GM19099 (cell line): ENCODE results near the gene CXCL5.

Source experiments
- POLR2A ChIP-seq: IDR thresholded peaks from 3 replicates; pipeline ENCODE4 v1.6.1; 2011; ENCODE audit warnings: low read depth; ENCODE audit not compliant: insufficient read length; ENCODE audit errors: extremely low read depth

The CXCL5 gene

GRCh38 chr4:73998040-73999011, at the start of gene CXCL5:
TSS of gene CXCL5 (minus strand) at chr4:73998677. CDS start at chr4:73998581, 96 bp downstream.
- TF ChIP-seq POLR2A = no peak

GRCh38 chr4:74047152-74047551, 48.7 kb upstream of the CXCL5 start:
- TF ChIP-seq POLR2A = no peak

- TF ChIP-seq POLR2A = no peak
Observed at GRCh38 chr4:74045772-74046171, 47.3 kb upstream of the CXCL5 start.

- no peak for TF ChIP-seq POLR2A
Observed at GRCh38 chr4:74045247-74045646, 46.8 kb upstream of the CXCL5 start.

GRCh38 chr4:74044677-74045076, 46.2 kb upstream of the CXCL5 start:
- no peak for TF ChIP-seq POLR2A

- TF ChIP-seq POLR2A = no peak
Observed at GRCh38 chr4:74042681-74043080, 44.2 kb upstream of the CXCL5 start.

GRCh38 chr4:74041418-74041817, 42.9 kb upstream of the CXCL5 start:
- no peak for TF ChIP-seq POLR2A

- no peak for TF ChIP-seq POLR2A
Observed at GRCh38 chr4:74039315-74039763, 40.9 kb upstream of the CXCL5 start.

- no peak for TF ChIP-seq POLR2A
Observed at GRCh38 chr4:74038425-74039314, 40.2 kb upstream of the CXCL5 start, which contains the start of gene CXCL3. TSS of gene CXCL3 (minus strand) at chr4:74038689. CDS start at chr4:74038611, 78 bp downstream.

- TF ChIP-seq POLR2A = no peak
Observed at GRCh38 chr4:74038086-74038424, 39.6 kb upstream of the CXCL5 start.

- no peak for TF ChIP-seq POLR2A
Observed at GRCh38 chr4:74037076-74037955, 38.8 kb upstream of the CXCL5 start.

GRCh38 chr4:74033739-74034138, 35.3 kb upstream of the CXCL5 start:
- TF ChIP-seq POLR2A = no peak

GRCh38 chr4:74032064-74032463, 33.6 kb upstream of the CXCL5 start:
- TF ChIP-seq POLR2A = no peak

- no peak for TF ChIP-seq POLR2A
Observed at GRCh38 chr4:74031576-74031975, 33.1 kb upstream of the CXCL5 start.
